B cell (primary cell): Measurements from ENCODE around the gene NEU4. TPM values are rescaled to one million over a fixed set of nuclear protein-coding genes. Genes with fewer than 3 reads are reported as not detected.
"Not testable (repeated sequence)": the region's sequence is repeated elsewhere in the genome, so short reads cannot be mapped to it uniquely, and the experiment has no call there.

Experiments
- ATAC-seq: fragments of 200-7000 bp; cut with Tn5 transposase; one replicate; pipeline ENCODE4 v1.10.0; 2021; ENCODE audit warnings: low read depth, mild to moderate bottlenecking, moderate number of reproducible peaks, moderate library complexity
- CTCF ChIA-PET: fragments of 350-600 bp; sonication (Branson Sonifier 250); formaldehyde crosslinking; loops from one replicate; lab custom pipeline; 2021; ENCODE audit warnings: antibody characterized with exemption, inconsistent platforms; lab: Charles Lee
- POLR2A ChIA-PET: fragments of 350-600 bp; sonication (Branson Sonifier 250); formaldehyde crosslinking; loops from one replicate; lab custom pipeline; 2021; ENCODE audit warnings: antibody characterized with exemption; lab: Charles Lee
- DNase-seq: peaks from one replicate; pipeline ENCODE4 v3.0.0; 2013
- H2AFZ ChIP-seq: 2 replicates; pipeline ENCODE4 v1.6.1; 2012; ENCODE audit warnings: mild to moderate bottlenecking, low read depth, low read length; ENCODE audit not compliant: insufficient read depth, poor library complexity, severe bottlenecking
- H3K27ac ChIP-seq, 2 donors: 1 replicate in 1 of 2; 2 replicates in 1 of 2; pipeline ENCODE4 v1.5.1; 2012 to 2013; ENCODE audit warnings: low read length in 2 of 2, mild to moderate bottlenecking in 2 of 2, moderate library complexity in 1 of 2
- H3K27me3 ChIP-seq, 4 experiments: fragments of 200-600 bp in 1 of 4; sonication (generic) in 1 of 4; replicated peaks in 1 of 4; 1 replicate in 2 of 4; 2 replicates in 2 of 4; pipeline versions ENCODE4 v1.6.1 to v1.7.0; 2013 to 2016; ENCODE audit warnings: low read length in 3 of 4, mild to moderate bottlenecking in 2 of 4, mixed read lengths in 1 of 4, moderate library complexity in 1 of 4; ENCODE audit not compliant: insufficient read depth in 4 of 4, control insufficient read depth in 3 of 4; ENCODE audit errors: control extremely low read depth in 1 of 4
- H3K36me3 ChIP-seq, 2 experiments: replicated peaks in 1 of 2; 1 replicate in 1 of 2; 2 replicates in 1 of 2; pipeline versions ENCODE4 v1.6.1 to v1.7.1; 2013; ENCODE audit warnings: low read length in 1 of 2; ENCODE audit not compliant: insufficient read depth in 2 of 2, control insufficient read depth in 1 of 2; ENCODE audit errors: control extremely low read depth in 1 of 2, extremely low read depth in 1 of 2
- H3K4me1 ChIP-seq, 2 donors: fragments of 200-600 bp in 1 of 2; sonication (generic) in 1 of 2; 1 replicate in 1 of 2; 2 replicates in 1 of 2; pipeline versions ENCODE4 v1.5.1 to v1.6.1; 2013 to 2017; ENCODE audit warnings: low read length in 2 of 2; ENCODE audit not compliant: control insufficient read depth in 2 of 2, insufficient read depth in 2 of 2
- H3K4me2 ChIP-seq: replicated peaks from 2 replicates; pipeline ENCODE3; 2012; ENCODE audit warnings: mild to moderate bottlenecking, low read depth, low read length; ENCODE audit not compliant: poor library complexity, severe bottlenecking
- H3K4me3 ChIP-seq, 5 experiments: fragments of 200-600 bp in 1 of 5; sonication (generic) in 1 of 5; 1 replicate in 3 of 5; 2 replicates in 2 of 5; pipeline versions ENCODE4 v1.5.1 to v1.7.0; 2011 to 2016; ENCODE audit warnings: low read length in 4 of 5, mild to moderate bottlenecking in 4 of 5, low read depth in 2 of 5, control low read depth in 1 of 5, moderate library complexity in 1 of 5; ENCODE audit not compliant: insufficient read depth in 1 of 5; ENCODE audit errors: control extremely low read depth in 1 of 5, extremely low read depth in 1 of 5
- H3K79me2 ChIP-seq: fragments of 200-600 bp; sonication (generic); one replicate; pipeline ENCODE4 v1.6.0; 2016; ENCODE audit warnings: low read length; ENCODE audit not compliant: control insufficient read depth, insufficient read depth
- H3K9ac ChIP-seq: fragments of 200-600 bp; sonication (generic); 2 replicates; pipeline ENCODE4 v1.6.1; 2017; ENCODE audit warnings: mild to moderate bottlenecking, low read length, moderate library complexity
- H3K9me3 ChIP-seq, 3 donors: one replicate each; pipeline versions ENCODE4 v1.6.1 to v1.7.1; 2013; ENCODE audit warnings: low read length in 2 of 3; ENCODE audit not compliant: control insufficient read depth in 2 of 3, insufficient read depth in 1 of 3; ENCODE audit errors: control extremely low read depth in 1 of 3
- H4K20me1 ChIP-seq: 2 replicates; pipeline ENCODE4 v1.6.0; 2012; ENCODE audit warnings: mild to moderate bottlenecking, low read length; ENCODE audit not compliant: insufficient read depth, control insufficient read depth, poor library complexity, severe bottlenecking
- H3K27ac Mint-ChIP-seq: one replicate; pipeline ENCODE4 v1.8.0; 2021; ENCODE audit warnings: mixed read lengths
- H3K27me3 Mint-ChIP-seq: one replicate; pipeline ENCODE4 v1.8.0; 2021; ENCODE audit warnings: mixed read lengths
- H3K4me1 Mint-ChIP-seq: one replicate; pipeline ENCODE4 v1.8.0; 2021; ENCODE audit warnings: mixed read lengths
- H3K4me3 Mint-ChIP-seq: one replicate; pipeline ENCODE4 v1.8.0; 2021; ENCODE audit warnings: mixed read lengths
- H3K9me3 Mint-ChIP-seq: one replicate; pipeline ENCODE4 v1.8.0; 2022; ENCODE audit warnings: mixed read lengths; ENCODE audit not compliant: insufficient read depth
- EZH2 ChIP-seq: IDR thresholded peaks from 2 replicates; pipeline ENCODE4 v1.6.1; 2012; ENCODE audit warnings: borderline replicate concordance, low read depth, mild to moderate bottlenecking, moderate library complexity, low read length; ENCODE audit not compliant: insufficient read depth, poor library complexity, severe bottlenecking
- WGBS: methylation state at CpG from one replicate; pipeline ENCODE4 v1.1.5; 2013; ENCODE audit warnings: missing lambda C conversion rate; ENCODE audit not compliant: insufficient coverage; 5-methylcytosine and 5-hydroxymethylcytosine counted together
- intact Hi-C: fragments of 100-400 bp; cut with micrococcal nuclease; formaldehyde crosslinking; loops from one replicate; pipeline ENCODE4 v1.10.0; 2022
- polyA minus RNA-seq: library from RNA; depleted of rRNA, polyadenylated mRNA; stranded (reverse); fragments of >200 nt; gene quantifications from 2 replicates; pipeline ENCODE4 v1.2.3, GENCODE V29; 2012
- polyA plus RNA-seq: library from polyadenylated mRNA; depleted of rRNA; stranded (reverse); fragments of >200 nt; gene quantifications from 2 replicates; pipeline ENCODE4 v1.2.3, GENCODE V29; 2012
- total RNA-seq, 2 donors: library from RNA; stranded (reverse); fragments of 120-200 nt in 1 of 2; gene quantifications; 1 replicate in 1 of 2; 2 replicates in 1 of 2; pipeline versions ENCODE4 v1.2.3 to v1.2.4, GENCODE V29; 2013 to 2022
- TF ChIP-seq, protein P1 (sequence below): fragments of 200-600 bp; IDR thresholded peaks from one replicate; pipeline ENCODE4 v1.8.0; 2022; ENCODE audit warnings: antibody characterized with exemption, mild to moderate bottlenecking

The NEU4 gene, protein sequence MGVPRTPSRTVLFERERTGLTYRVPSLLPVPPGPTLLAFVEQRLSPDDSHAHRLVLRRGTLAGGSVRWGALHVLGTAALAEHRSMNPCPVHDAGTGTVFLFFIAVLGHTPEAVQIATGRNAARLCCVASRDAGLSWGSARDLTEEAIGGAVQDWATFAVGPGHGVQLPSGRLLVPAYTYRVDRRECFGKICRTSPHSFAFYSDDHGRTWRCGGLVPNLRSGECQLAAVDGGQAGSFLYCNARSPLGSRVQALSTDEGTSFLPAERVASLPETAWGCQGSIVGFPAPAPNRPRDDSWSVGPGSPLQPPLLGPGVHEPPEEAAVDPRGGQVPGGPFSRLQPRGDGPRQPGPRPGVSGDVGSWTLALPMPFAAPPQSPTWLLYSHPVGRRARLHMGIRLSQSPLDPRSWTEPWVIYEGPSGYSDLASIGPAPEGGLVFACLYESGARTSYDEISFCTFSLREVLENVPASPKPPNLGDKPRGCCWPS
- total RNA-seq (0.29 TPM in 1 of 2 replicates, not detected in the other), polyA plus RNA-seq (0.19 and 1.6 TPM in 2 replicates), polyA minus RNA-seq (1.1 and 1.6 TPM in 2 replicates)
- 0.26 TPM for total RNA-seq (2013)

DNA sequence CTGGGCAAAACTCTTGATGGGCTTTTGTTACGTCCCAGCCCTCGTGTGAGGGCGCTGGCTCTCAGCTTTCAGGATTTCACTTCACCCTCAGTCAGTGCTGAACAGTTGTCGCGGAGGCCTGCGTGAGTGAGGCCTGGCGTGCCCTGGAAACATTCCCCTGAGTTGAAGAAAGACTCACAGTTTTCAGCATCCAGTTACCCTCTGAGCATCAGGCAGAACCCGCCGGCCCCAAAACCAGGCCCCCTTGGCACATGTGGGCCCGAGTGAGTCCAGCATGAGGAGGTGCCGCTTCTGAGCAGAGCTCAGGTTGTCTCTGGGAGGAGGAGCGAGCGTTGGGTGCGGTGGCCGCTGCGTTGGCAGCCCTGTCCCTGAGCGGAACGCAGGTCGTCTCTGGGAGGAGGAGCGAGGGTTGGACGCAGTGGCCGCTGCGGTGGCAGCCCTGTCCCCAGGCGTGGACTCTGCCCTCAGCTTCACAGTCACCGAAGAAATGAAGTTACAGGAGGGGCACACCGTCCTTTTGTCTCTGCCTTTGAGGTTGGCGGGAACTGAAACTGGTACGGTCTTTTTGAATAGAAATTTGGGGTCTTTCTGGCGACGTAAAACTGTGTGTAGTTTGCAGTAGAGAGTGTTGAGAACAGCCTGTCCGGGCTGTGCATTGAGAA, at the start of gene NEU4:
TSS of gene NEU4 (plus strand) at position 473 of the 662 bp plus-strand sequence. CDS start 5,292 bp downstream, outside the sequence.
- Histone ChIP-seq H2AFZ (no peak within 1 kb of the TSS), H3K4me1 (peaks cover 12% of the 10 kb centered on the region in 2 donors), H3K36me3 (no peaks in the 10 kb centered on the region), H3K9ac (no peak within 1 kb of the TSS), H3K4me2 (no peak within 1 kb of the TSS), H3K27ac (no peak within 1 kb of the TSS), H4K20me1 (no peaks in the 10 kb centered on the region), H3K27me3 (peaks cover 0 to 12% (median 10%) of the 10 kb centered on the region in 4 experiments), H3K9me3 (no peaks in the 10 kb centered on the region), H3K4me3 (no peak within 1 kb of the TSS), H3K79me2 (no peaks in the 10 kb centered on the region)
- H3K27ac Mint-ChIP-seq = no peak within 1 kb of the TSS
- ChIA-PET CTCF (no interaction called here), POLR2A (no interaction called here)
- DNase-seq (no peak), ATAC-seq (no peak)
- TF ChIP-seq, protein P1, sequence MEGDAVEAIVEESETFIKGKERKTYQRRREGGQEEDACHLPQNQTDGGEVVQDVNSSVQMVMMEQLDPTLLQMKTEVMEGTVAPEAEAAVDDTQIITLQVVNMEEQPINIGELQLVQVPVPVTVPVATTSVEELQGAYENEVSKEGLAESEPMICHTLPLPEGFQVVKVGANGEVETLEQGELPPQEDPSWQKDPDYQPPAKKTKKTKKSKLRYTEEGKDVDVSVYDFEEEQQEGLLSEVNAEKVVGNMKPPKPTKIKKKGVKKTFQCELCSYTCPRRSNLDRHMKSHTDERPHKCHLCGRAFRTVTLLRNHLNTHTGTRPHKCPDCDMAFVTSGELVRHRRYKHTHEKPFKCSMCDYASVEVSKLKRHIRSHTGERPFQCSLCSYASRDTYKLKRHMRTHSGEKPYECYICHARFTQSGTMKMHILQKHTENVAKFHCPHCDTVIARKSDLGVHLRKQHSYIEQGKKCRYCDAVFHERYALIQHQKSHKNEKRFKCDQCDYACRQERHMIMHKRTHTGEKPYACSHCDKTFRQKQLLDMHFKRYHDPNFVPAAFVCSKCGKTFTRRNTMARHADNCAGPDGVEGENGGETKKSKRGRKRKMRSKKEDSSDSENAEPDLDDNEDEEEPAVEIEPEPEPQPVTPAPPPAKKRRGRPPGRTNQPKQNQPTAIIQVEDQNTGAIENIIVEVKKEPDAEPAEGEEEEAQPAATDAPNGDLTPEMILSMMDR = no peak
- no peak for TF ChIP-seq EZH2
- H3K4me3 Mint-ChIP-seq = no peak within 1 kb of the TSS
- H3K4me1 Mint-ChIP-seq = peaks cover 18% of the 10 kb centered on the region
- WGBS = 93% methylated on average over 29 of the region's 31 CpGs
- intact Hi-C loops = no loop called here
- peaks cover 6% of the 10 kb centered on the region for H3K27me3 Mint-ChIP-seq
- no peaks in the 10 kb centered on the region for H3K9me3 Mint-ChIP-seq

DNA sequence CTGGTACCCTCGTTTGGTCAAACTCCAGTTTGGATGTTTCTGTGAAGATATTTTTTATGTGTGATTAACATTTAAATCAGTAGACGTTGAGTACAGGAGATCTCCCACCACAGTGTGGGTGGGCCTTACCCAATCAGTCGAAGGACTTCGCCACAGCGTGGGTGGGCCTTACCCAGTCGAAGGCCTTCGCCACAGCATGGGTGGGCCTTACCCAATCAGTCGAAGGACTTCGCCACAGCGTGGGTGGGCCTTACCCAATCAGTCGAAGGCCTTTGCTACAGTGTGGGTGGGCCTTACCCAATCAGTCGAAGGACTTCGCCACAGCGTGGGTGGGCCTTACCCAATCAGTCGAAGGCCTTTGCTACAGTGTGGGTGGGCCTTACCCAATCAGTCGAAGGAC, 49.1 kb upstream of the NEU4 start:
- ATAC-seq, H3K79me2 ChIP-seq, H3K27me3 ChIP-seq, intact Hi-C loops, H3K9me3 Mint-ChIP-seq, DNase-seq, H2AFZ ChIP-seq, H3K4me1 Mint-ChIP-seq, H3K27ac ChIP-seq, CTCF ChIA-PET, H3K27me3 Mint-ChIP-seq, H3K4me1 ChIP-seq, POLR2A ChIA-PET, H3K4me3 Mint-ChIP-seq, H4K20me1 ChIP-seq, H3K9ac ChIP-seq, H3K4me3 ChIP-seq, H3K4me2 ChIP-seq: not testable (repeated sequence)
- WGBS = no CpG with 5 or more reads among the region's 16 CpGs
- H3K9me3 ChIP-seq = peaks cover 0 to 11% (median 5%) of the 10 kb centered on the region in 3 donors
- peaks cover 0 to 16% of the 10 kb centered on the region in 2 experiments for H3K36me3 ChIP-seq
- H3K27ac Mint-ChIP-seq = peak overlapping the region; percentile 5
